Peyer's patch (tissue), 4 donors: ENCODE data around the gene NVL. TPM values are rescaled to one million over a fixed set of nuclear protein-coding genes. Genes with fewer than 3 reads are reported as not detected.
"Not testable (repeated sequence)": the region's sequence is repeated elsewhere in the genome, so short reads cannot be mapped to it uniquely, and the experiment has no call there.

ENCODE experiments used
- DNase-seq, 3 donors: peaks; one replicate each; pipeline ENCODE4 v3.0.0-alpha.2; 2017 to 2019
- H3K27ac ChIP-seq, 4 donors: fragments of 200-600 bp; sonication (generic); one replicate each; pipeline ENCODE4 v1.5.1; 2016 to 2019
- H3K27me3 ChIP-seq, 2 donors: fragments of 200-600 bp; sonication (generic); one replicate each; pipeline ENCODE4 v1.5.1; 2019
- H3K36me3 ChIP-seq, 3 donors: fragments of 200-600 bp; sonication (generic); one replicate each; pipeline ENCODE4 v1.5.1; 2016 to 2019
- H3K4me1 ChIP-seq, 4 donors: fragments of 200-600 bp; sonication (generic); one replicate each; pipeline ENCODE4 v1.5.1; 2016 to 2019
- H3K4me3 ChIP-seq, 4 donors: fragments of 200-600 bp; sonication (generic); 1 replicate in 3 of 4; 2 replicates in 1 of 4; pipeline ENCODE4 v1.5.1; 2016 to 2019; ENCODE audit warnings: mild to moderate bottlenecking in 1 of 4
- H3K9me3 ChIP-seq, 4 donors: fragments of 200-600 bp; sonication (generic); one replicate each; pipeline ENCODE4 v1.5.1; 2016 to 2019; ENCODE audit warnings: mild to moderate bottlenecking in 1 of 4
- POLR2A ChIP-seq, 2 donors: fragments of 450-650 bp; IDR thresholded peaks; one replicate each; pipeline ENCODE4 v1.5.1; 2017; ENCODE audit warnings: antibody characterized with exemption in 2 of 2, mild to moderate bottlenecking in 2 of 2, moderate library complexity in 2 of 2
- total RNA-seq, 4 donors: library from RNA; depleted of rRNA; stranded (reverse); fragments of >200 nt; gene quantifications; one replicate each; pipeline ENCODE4 v1.1.0, GENCODE V29; 2016
- TF ChIP-seq, protein P1 (sequence below), 6 experiments: fragments of 450-650 bp in 4 of 6; fragments of 200-600 bp in 2 of 6; sonication (generic) in 1 of 6; IDR thresholded peaks; one replicate each; pipeline ENCODE4 v1.5.1; 2017 to 2019; ENCODE audit warnings: antibody characterized with exemption in 6 of 6, mild to moderate bottlenecking in 3 of 6, moderate library complexity in 1 of 6

Gene NVL
- total RNA-seq, 4 donors from 2014 or later: 26.6 to 96.6 (median 38.3) TPM

DNA sequence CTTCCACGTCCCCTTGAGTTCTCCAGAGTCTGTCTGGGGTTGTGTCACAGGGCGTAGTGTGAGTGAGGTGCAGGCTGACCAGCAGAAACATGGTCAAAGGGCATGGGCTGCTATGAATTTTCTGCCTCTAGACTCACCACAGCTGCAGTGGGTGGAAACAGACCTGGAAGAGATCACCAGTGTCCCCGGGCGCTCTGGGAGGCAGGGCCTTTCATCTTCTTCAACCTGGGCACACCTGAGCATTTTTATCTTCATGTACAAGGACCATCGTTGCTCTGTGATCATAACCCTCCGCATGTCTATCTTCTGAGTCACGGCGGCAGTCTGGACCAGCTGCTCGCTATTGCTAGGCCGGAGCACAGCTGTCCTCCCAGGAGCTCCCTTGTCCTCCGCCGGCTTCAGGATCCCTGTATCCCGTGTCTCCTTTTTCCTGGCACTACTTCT is 117.3 kb downstream of the NVL start:
- H3K27me3 ChIP-seq: no peaks in the 10 kb centered on the region
- TF ChIP-seq, protein P1, sequence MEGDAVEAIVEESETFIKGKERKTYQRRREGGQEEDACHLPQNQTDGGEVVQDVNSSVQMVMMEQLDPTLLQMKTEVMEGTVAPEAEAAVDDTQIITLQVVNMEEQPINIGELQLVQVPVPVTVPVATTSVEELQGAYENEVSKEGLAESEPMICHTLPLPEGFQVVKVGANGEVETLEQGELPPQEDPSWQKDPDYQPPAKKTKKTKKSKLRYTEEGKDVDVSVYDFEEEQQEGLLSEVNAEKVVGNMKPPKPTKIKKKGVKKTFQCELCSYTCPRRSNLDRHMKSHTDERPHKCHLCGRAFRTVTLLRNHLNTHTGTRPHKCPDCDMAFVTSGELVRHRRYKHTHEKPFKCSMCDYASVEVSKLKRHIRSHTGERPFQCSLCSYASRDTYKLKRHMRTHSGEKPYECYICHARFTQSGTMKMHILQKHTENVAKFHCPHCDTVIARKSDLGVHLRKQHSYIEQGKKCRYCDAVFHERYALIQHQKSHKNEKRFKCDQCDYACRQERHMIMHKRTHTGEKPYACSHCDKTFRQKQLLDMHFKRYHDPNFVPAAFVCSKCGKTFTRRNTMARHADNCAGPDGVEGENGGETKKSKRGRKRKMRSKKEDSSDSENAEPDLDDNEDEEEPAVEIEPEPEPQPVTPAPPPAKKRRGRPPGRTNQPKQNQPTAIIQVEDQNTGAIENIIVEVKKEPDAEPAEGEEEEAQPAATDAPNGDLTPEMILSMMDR (IDR thresholded peaks at IDR 0.05): no peak
- no peak for TF ChIP-seq POLR2A (IDR thresholded peaks at IDR 0.05)
- peak in 2 of 3 donors; percentile 74 to 75 for DNase-seq
- H3K4me1 ChIP-seq: peaks cover 0 to 24% (median 2%) of the 10 kb centered on the region in 4 donors
- no peaks in the 10 kb centered on the region for H3K9me3 ChIP-seq
- H3K4me3 ChIP-seq: no peak overlapping the region
- H3K36me3 ChIP-seq: no peaks in the 10 kb centered on the region
- H3K27ac ChIP-seq: peak overlapping the region in 2 of 4 donors; percentile 1 to 22

GRCh38 chr1:224211206-224211962 is 118.6 kb downstream of the NVL start:
- TF ChIP-seq, protein P1 (IDR thresholded peaks at IDR 0.05): no peak
- no peak for TF ChIP-seq POLR2A (IDR thresholded peaks at IDR 0.05)
- Histone ChIP-seq H3K9me3 (no peaks in the 10 kb centered on the region), H3K27ac (peak overlapping the region in 1 of 4 donors; percentile 65), H3K27me3 (no peaks in the 10 kb centered on the region), H3K36me3 (no peaks in the 10 kb centered on the region), H3K4me3 (no peak overlapping the region), H3K4me1 (peaks cover 0 to 24% (median 2%) of the 10 kb centered on the region in 4 donors)
- peak in 1 of 3 donors; percentile 84 for DNase-seq

DNA sequence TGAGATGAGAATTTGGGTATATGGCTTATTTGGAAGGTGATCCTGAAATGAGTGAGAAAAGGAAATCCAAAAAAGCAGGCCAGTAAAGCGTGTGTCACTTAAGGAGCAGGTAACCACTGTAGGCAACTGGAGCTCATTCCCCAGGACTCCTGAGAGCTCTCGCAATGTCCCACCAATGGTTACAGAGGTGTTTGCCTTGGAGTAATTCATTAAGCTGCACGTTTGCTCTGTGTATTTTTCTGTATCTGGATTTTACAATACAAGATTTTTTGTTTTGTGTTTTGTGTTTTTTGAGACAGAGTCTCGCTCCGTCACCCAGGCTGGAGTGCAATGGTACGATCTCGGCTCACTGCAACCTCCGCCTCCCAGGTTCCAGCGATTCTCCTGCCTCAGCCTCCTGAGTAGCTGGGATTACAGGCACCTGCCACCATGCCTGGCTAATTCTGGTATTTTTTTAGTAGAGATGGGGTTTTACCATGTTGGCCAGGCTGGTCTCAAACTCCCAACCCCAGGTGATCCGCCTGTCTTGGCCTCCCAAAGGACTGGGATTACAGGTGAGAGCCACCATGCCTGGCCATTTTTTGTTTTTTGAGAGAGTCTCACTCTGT is 123.9 kb downstream of the NVL start:
- not testable (repeated sequence) for DNase-seq, H3K4me3 ChIP-seq, H3K27me3 ChIP-seq, H3K36me3 ChIP-seq, H3K9me3 ChIP-seq
- Histone ChIP-seq H3K4me1 (peaks cover 0 to 24% (median 6%) of the 10 kb centered on the region in 4 donors), H3K27ac (peak overlapping the region in 3 of 4 donors; percentile 35 to 81 (median 40))

DNA sequence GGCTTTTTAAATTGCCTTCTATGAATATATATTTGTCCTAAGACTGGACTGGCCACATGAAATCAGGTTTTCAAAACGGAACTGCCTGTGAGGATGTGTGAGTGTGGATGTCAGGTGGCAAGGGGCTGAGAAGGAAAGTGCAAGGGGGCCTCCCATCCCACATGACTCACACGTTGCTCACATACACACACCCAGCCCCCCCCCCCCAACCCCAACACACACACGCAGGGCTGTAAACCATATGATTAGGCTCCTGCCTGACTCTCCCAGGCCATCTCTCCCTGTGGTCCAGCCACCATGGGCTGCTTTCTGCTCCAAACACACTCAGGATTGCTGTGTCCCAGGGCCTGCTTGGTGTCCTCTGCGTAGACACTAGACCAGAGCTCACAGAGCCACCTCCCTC is 124.5 kb downstream of the NVL start:
- Histone ChIP-seq H3K4me3 (no peak overlapping the region), H3K27ac (peak overlapping the region; percentile 14 to 81 (median 38)), H3K27me3 (no peaks in the 10 kb centered on the region), H3K9me3 (no peaks in the 10 kb centered on the region), H3K36me3 (no peaks in the 10 kb centered on the region), H3K4me1 (peaks cover 0 to 21% (median 6%) of the 10 kb centered on the region in 4 donors)
- peak in 1 of 3 donors; percentile 55 for DNase-seq
- TF ChIP-seq POLR2A (IDR thresholded peaks at IDR 0.05): no peak
- TF ChIP-seq, protein P1 (IDR thresholded peaks at IDR 0.05): no peak

GRCh38 chr1:224203243-224204016 is 126.5 kb downstream of the NVL start:
- no peaks in the 10 kb centered on the region for H3K36me3 ChIP-seq
- no peaks in the 10 kb centered on the region for H3K27me3 ChIP-seq
- no peak overlapping the region for H3K4me3 ChIP-seq
- DNase-seq: peak in 2 of 3 donors; percentile 74 to 79
- peak overlapping the region in 1 of 4 donors; percentile 25 for H3K27ac ChIP-seq
- peaks cover 0 to 21% (median 6%) of the 10 kb centered on the region in 4 donors for H3K4me1 ChIP-seq
- no peaks in the 10 kb centered on the region for H3K9me3 ChIP-seq
- TF ChIP-seq, protein P1 (IDR thresholded peaks at IDR 0.05): no peak
- TF ChIP-seq POLR2A (IDR thresholded peaks at IDR 0.05): no peak
